Motor neuron (in vitro differentiated cells): ENCODE data around the gene TYROBP. TPM values are rescaled to one million over a fixed set of nuclear protein-coding genes. Genes with fewer than 3 reads are reported as not detected.
A peak's percentile ranks its signal among the peaks of the same experiment; 100 is the strongest.
"Not testable (repeated sequence)": the region's sequence is repeated elsewhere in the genome, so short reads cannot be mapped to it uniquely, and the experiment has no call there.

Source experiments
- ATAC-seq, 8 experiments: fragments of 200-7000 bp; cut with Tn5 transposase; replicated peaks in 6 of 8; 2 replicates each; pipeline ENCODE4 v1.8.0; 2021; ENCODE audit warnings: mild to moderate bottlenecking in 8 of 8, moderate library complexity in 8 of 8
- H3K27ac ChIP-seq, 2 donors: fragments of 250-450 bp; sonication (Bioruptor Pico); 2 replicates each; pipeline ENCODE4 v1.9.0; 2021; ENCODE audit warnings: antibody characterized with exemption in 2 of 2, mild to moderate bottlenecking in 2 of 2, moderate library complexity in 1 of 2
- H3K4me1 ChIP-seq, 2 donors: fragments of 250-450 bp; sonication (Bioruptor Pico); replicated peaks in 1 of 2; 2 replicates each; pipeline ENCODE4 v1.6.1; 2021; ENCODE audit warnings: antibody characterized with exemption in 2 of 2, mild to moderate bottlenecking in 2 of 2, moderate library complexity in 1 of 2
- H3K4me3 ChIP-seq, 5 donors: fragments of 250-450 bp; sonication (Bioruptor Pico); 2 replicates each; pipeline ENCODE4 v1.9.0; 2021; ENCODE audit warnings: antibody characterized with exemption in 5 of 5, mild to moderate bottlenecking in 5 of 5, moderate library complexity in 4 of 5
- WGBS, 10 experiments: fragments of 450-650 bp; shearing (Covaris generic); methylation state at CpG; one replicate each; pipeline ENCODE4 v1.0.0; 2022; 5-methylcytosine and 5-hydroxymethylcytosine counted together
- in situ Hi-C, 9 experiments: fragments of 400-800 bp; cut with MboI; loops; one replicate each; pipeline ENCODE4 v1.15.0; 2021; ENCODE audit warnings: low sequenced_read_pairs in 9 of 9, low pct_unique_long_range_greater_than_20kb in 2 of 9; ENCODE audit not compliant: unreplicated experiment in 9 of 9
- total RNA-seq, 8 experiments: library from RNA; unstranded; fragments of 300-600 nt; gene quantifications; 2 replicates each; pipeline versions ENCODE4 v1.2.3 to v1.2.4, GENCODE V29; 2022

The TYROBP gene
- total RNA-seq, 8 experiments from 2014 or later, result 0.76 TPM; not detected in 7

GRCh38 chr19:35925501-35925900, 17.4 kb upstream of the TYROBP start:
- Histone ChIP-seq H3K27ac (no peak overlapping the region), H3K4me1 (no peaks in the 10 kb centered on the region), H3K4me3 (no peak overlapping the region)
- ATAC-seq, result no peak
- WGBS, 10 experiments, result 0 to 80% (median 80%) methylated on average over 1 to 2 of the region's 3 CpGs; no CpG with 5 or more reads in 4 of the 10 experiments
- in situ Hi-C loops, result no loop called here

GRCh38 chr19:35921012-35921411, 12.9 kb upstream of the TYROBP start:
- in situ Hi-C loops, result no loop called here
- no peaks in the 10 kb centered on the region for H3K4me1 ChIP-seq
- WGBS, 10 experiments, result 32 to 90% (median 62%) methylated on average over 1 to 5 of the region's 6 CpGs; no CpG with 5 or more reads in 4 of the 10 experiments
- no peak overlapping the region for H3K27ac ChIP-seq
- no peak for ATAC-seq
- no peak overlapping the region for H3K4me3 ChIP-seq

- 60 to 91% (median 81%) methylated on average over 1 to 8 of the region's 11 CpGs; no CpG with 5 or more reads in 4 of the 10 experiments for WGBS, 10 experiments
- in situ Hi-C loops, result no loop called here
- H3K27ac ChIP-seq, result no peak overlapping the region
- no peaks in the 10 kb centered on the region for H3K4me1 ChIP-seq
- H3K4me3 ChIP-seq, result no peak overlapping the region
- ATAC-seq, result no peak
Measured at GRCh38 chr19:35919306-35919705, 11.2 kb upstream of the TYROBP start.

GRCh38 chr19:35915443-35915842, 7.3 kb upstream of the TYROBP start:
- Histone ChIP-seq H3K4me3 (no peak overlapping the region), H3K27ac (no peak overlapping the region), H3K4me1 (no peaks in the 10 kb centered on the region)
- 11 to 73% (median 50%) methylated on average over 2 to 3 of the region's 3 CpGs; no CpG with 5 or more reads in 2 of the 10 experiments for WGBS, 10 experiments
- ATAC-seq, result no peak
- in situ Hi-C loops, result no loop called here

GRCh38 chr19:35913589-35913988, 5.5 kb upstream of the TYROBP start:
- in situ Hi-C loops, result no loop called here
- Histone ChIP-seq H3K4me3 (no peak overlapping the region), H3K4me1 (no peaks in the 10 kb centered on the region), H3K27ac (no peak overlapping the region)
- 20 to 84% (median 71%) methylated on average over 1 to 7 of the region's 7 CpGs for WGBS, 10 experiments
- ATAC-seq, result no peak

- 38 to 100% (median 79%) methylated on average over 1 to 3 of the region's 5 CpGs; no CpG with 5 or more reads in 5 of the 10 experiments for WGBS, 10 experiments
- peak in 1 of 8 experiments; percentile 15 for ATAC-seq
- H3K27ac ChIP-seq, result no peak overlapping the region
- in situ Hi-C loops, result no loop called here
- peaks cover 0 to 4% of the 10 kb centered on the region in 2 donors for H3K4me1 ChIP-seq
- no peak overlapping the region for H3K4me3 ChIP-seq
Measured at GRCh38 chr19:35911790-35912189, 3.7 kb upstream of the TYROBP start.

GRCh38 chr19:35911173-35911572, 3.1 kb upstream of the TYROBP start:
- in situ Hi-C loops, result no loop called here
- ATAC-seq, result peak in 1 of 8 experiments; percentile 15
- H3K4me3 ChIP-seq, result no peak overlapping the region
- H3K4me1 ChIP-seq, result peaks cover 0 to 4% of the 10 kb centered on the region in 2 donors
- no peak overlapping the region for H3K27ac ChIP-seq
- WGBS, 10 experiments, result 0 to 43% (median 17%) methylated on average over 1 to 2 of the region's 3 CpGs; no CpG with 5 or more reads in 5 of the 10 experiments

- H3K27ac ChIP-seq, in situ Hi-C loops, H3K4me1 ChIP-seq, ATAC-seq, H3K4me3 ChIP-seq: not testable (repeated sequence)
- 77 to 97% (median 90%) methylated on average over 3 to 12 of the region's 14 CpGs; no CpG with 5 or more reads in 2 of the 10 experiments for WGBS, 10 experiments
Measured at GRCh38 chr19:35910355-35910754, 2.3 kb upstream of the TYROBP start.

GRCh38 chr19:35909684-35910035, 1.6 kb upstream of the TYROBP start:
- Histone ChIP-seq H3K27ac (no peak overlapping the region), H3K4me3 (no peak overlapping the region), H3K4me1 (peaks cover 0 to 4% of the 10 kb centered on the region in 2 donors)
- in situ Hi-C loops, result no loop called here
- WGBS, 10 experiments, result 20 to 80% (median 60%) methylated on average over 1 to 3 of the region's 6 CpGs; no CpG with 5 or more reads in 6 of the 10 experiments
- no peak for ATAC-seq

GRCh38 chr19:35908973-35909683, 1.0 kb upstream of the TYROBP start:
- WGBS, 10 experiments, result 37 to 100% (median 84%) methylated on average over 1 to 8 of the region's 10 CpGs; no CpG with 5 or more reads in 1 of the 10 experiments
- no peak overlapping the region for H3K27ac ChIP-seq
- peaks cover 0 to 4% of the 10 kb centered on the region in 2 donors for H3K4me1 ChIP-seq
- in situ Hi-C loops, result no loop called here
- H3K4me3 ChIP-seq, result no peak overlapping the region
- no peak for ATAC-seq

GRCh38 chr19:35907377-35907745, 734 bp downstream of the TYROBP start:
- peak in 2 of 8 experiments; percentile 3 to 8 for ATAC-seq
- H3K27ac ChIP-seq, result no peak overlapping the region

GRCh38 chr19:35905178-35905727, 2.8 kb downstream of the TYROBP start:
- ATAC-seq, result no peak
- H3K4me1 ChIP-seq, result peaks cover 0 to 8% of the 10 kb centered on the region in 2 donors

More at GRCh38 chr19:35907377-35907745, 734 bp downstream of the TYROBP start:
- H3K4me3 ChIP-seq, result no peak overlapping the region
- H3K4me1 ChIP-seq, result peaks cover 0 to 4% of the 10 kb centered on the region in 2 donors
- in situ Hi-C loops, result no loop called here
- WGBS, 10 experiments, result no CpG with 5 or more reads among the region's 12 CpGs

GRCh38 chr19:35904311-35905068, 3.6 kb downstream of the TYROBP start:
- Histone ChIP-seq H3K4me3 (no peak overlapping the region), H3K27ac (no peak overlapping the region)
- WGBS, 10 experiments, result 10 to 100% (median 92%) methylated on average over 1 to 9 of the region's 10 CpGs

More at GRCh38 chr19:35905178-35905727, 2.8 kb downstream of the TYROBP start:
- in situ Hi-C loops, result no loop called here
- no peak overlapping the region for H3K27ac ChIP-seq
- no peak overlapping the region for H3K4me3 ChIP-seq
- WGBS, 10 experiments, result 17 to 94% (median 79%) methylated on average over 1 to 6 of the region's 6 CpGs; no CpG with 5 or more reads in 1 of the 10 experiments

More at GRCh38 chr19:35904311-35905068, 3.6 kb downstream of the TYROBP start:
- ATAC-seq, result no peak
- in situ Hi-C loops, result no loop called here
- peaks cover 0 to 8% of the 10 kb centered on the region in 2 donors for H3K4me1 ChIP-seq
